K562 (cell line): ENCODE results near the gene PLK5. TPM values are rescaled to one million over a fixed set of nuclear protein-coding genes. Genes with fewer than 3 reads are reported as not detected.

Source experiments
- ATAC-seq: fragments of 200-7000 bp; cut with Tn5 transposase; 3 replicates; pipeline ENCODE4 v1.9.1; 2020; ENCODE audit warnings: moderate library complexity
- BruUV-seq: library from RNA; stranded (reverse); fragments of 400-500 nt; replicated peaks from 2 replicates; lab custom pipeline; 2021; lab: Mats Ljungman, UMichigan
- CTCF ChIA-PET: fragments of 300-600 bp; formaldehyde crosslinking; extraction: SDS; loops from one replicate; lab custom pipeline; 2021; ENCODE audit warnings: low intra/inter-chr PET ratio; lab: Yijun Ruan, JAX
- POLR2A ChIA-PET: fragments of 300-600, 350-650 bp; sonication (Branson Sonifier 250); formaldehyde crosslinking; extraction: SDS; loops from one replicate; lab custom pipeline; 2021; ENCODE audit warnings: antibody characterized with exemption, inconsistent platforms; lab: Yijun Ruan, JAX
- DNase-seq, 4 experiments: peaks; one replicate each; pipeline versions ENCODE4 v3.0.0 to v3.0.0-alpha.2; 2011 to 2018; ENCODE audit warnings: low spot score in 3 of 4, mixed read lengths in 3 of 4; ENCODE audit errors: extremely low read depth in 1 of 4
- FAIRE-seq: peaks from 2 replicates; lab custom pipeline; 2011; peaks lifted over from hg19 to GRCh38; lab: Jason Lieb, UNC
- H2AFZ ChIP-seq: 2 replicates; pipeline ENCODE4 v1.6.0; 2011; ENCODE audit warnings: low read depth, low read length, control low read depth, inconsistent platforms
- H3K27ac ChIP-seq: fragments of 200-600 bp; 3 replicates; pipeline ENCODE4 v1.8.0; 2011; ENCODE audit warnings: low read depth, mild to moderate bottlenecking, control low read depth, inconsistent platforms, low read length, moderate library complexity, mixed read lengths; ENCODE audit errors: extremely low read depth
- H3K27me3 ChIP-seq, 2 experiments: fragments of 300-600 bp in 1 of 2; 2 replicates in 1 of 2; 3 replicates in 1 of 2; pipeline versions ENCODE4 v1.6.0 to v1.8.0; 2011; ENCODE audit warnings: inconsistent platforms in 2 of 2, low read length in 2 of 2, mild to moderate bottlenecking in 1 of 2, mixed read lengths in 1 of 2, moderate library complexity in 1 of 2; ENCODE audit not compliant: control insufficient read depth in 2 of 2, insufficient read depth in 2 of 2
- H3K36me3 ChIP-seq: fragments of 300-600 bp; 3 replicates; pipeline ENCODE4 v1.8.0; 2011; ENCODE audit warnings: mild to moderate bottlenecking, low read length, inconsistent platforms; ENCODE audit not compliant: control insufficient read depth, insufficient read depth
- H3K4me1 ChIP-seq, 2 experiments: fragments of 200-600 bp in 1 of 2; replicated peaks in 1 of 2; 2 replicates in 1 of 2; 3 replicates in 1 of 2; pipeline versions ENCODE4 v1.5.1 to v1.8.0; 2011; ENCODE audit warnings: inconsistent platforms in 2 of 2, low read length in 2 of 2, mild to moderate bottlenecking in 1 of 2, mixed read lengths in 1 of 2, moderate library complexity in 1 of 2; ENCODE audit not compliant: control insufficient read depth in 2 of 2, insufficient read depth in 2 of 2
- H3K4me2 ChIP-seq: 2 replicates; pipeline ENCODE4 v1.6.1; 2011; ENCODE audit warnings: low read length, control low read depth, inconsistent platforms, mixed read lengths; ENCODE audit not compliant: insufficient read depth
- H3K4me3 ChIP-seq: fragments of 200-600 bp; sonication (generic), shearing (Covaris generic); 2 replicates; pipeline ENCODE4 v1.5.1; 2016; ENCODE audit warnings: control low read depth, inconsistent platforms
- H3K79me2 ChIP-seq: fragments of 200-600 bp; 3 replicates; pipeline ENCODE4 v1.8.0; 2011; ENCODE audit warnings: low read length, inconsistent platforms; ENCODE audit not compliant: control insufficient read depth, insufficient read depth
- H3K9ac ChIP-seq, 2 experiments: 2 replicates each; pipeline versions ENCODE4 v1.6.0 to v1.6.1; 2011; ENCODE audit warnings: low read depth in 2 of 2, low read length in 2 of 2, control low read depth in 1 of 2, inconsistent platforms in 1 of 2, mild to moderate bottlenecking in 1 of 2, mixed read lengths in 1 of 2; ENCODE audit not compliant: insufficient read depth in 1 of 2
- H3K9me1 ChIP-seq: one replicate; pipeline ENCODE4 v1.6.0; 2011; ENCODE audit warnings: inconsistent platforms, mild to moderate bottlenecking, low read length, moderate library complexity; ENCODE audit not compliant: control insufficient read depth, insufficient read depth
- H3K9me3 ChIP-seq: replicated peaks from 2 replicates; pipeline ENCODE4 v1.5.1; 2011; ENCODE audit warnings: low read depth, low read length, inconsistent platforms; ENCODE audit not compliant: control insufficient read depth, insufficient read depth
- H4K20me1 ChIP-seq: replicated peaks from 2 replicates; pipeline ENCODE4 v1.6.1; 2011; ENCODE audit warnings: low read length, inconsistent platforms, mixed read lengths; ENCODE audit not compliant: control insufficient read depth, insufficient read depth
- ARHGAP35 ChIP-seq: fragments of 450-650 bp; IDR thresholded peaks from 2 replicates; pipeline ENCODE4 v1.6.1; 2018; ENCODE audit not compliant: partially characterized antibody
- DDX20 ChIP-seq: fragments of 450-650 bp; IDR thresholded peaks from 2 replicates; pipeline ENCODE4 v1.6.1; 2016; ENCODE audit warnings: missing genetic modification characterization, low read depth, mild to moderate bottlenecking, missing compliant biosample characterization, moderate library complexity
- DPF2 ChIP-seq: fragments of 450-650 bp; IDR thresholded peaks from 2 replicates; pipeline ENCODE4 v1.6.1; 2016
- FOXO4 ChIP-seq: fragments of 450-650 bp; formaldehyde crosslinking; IDR thresholded peaks from 2 replicates; pipeline ENCODE4 v1.4.0; 2020; ENCODE audit warnings: mild to moderate bottlenecking, moderate library complexity
- KAT8 ChIP-seq: fragments of 450-650 bp; IDR thresholded peaks from 2 replicates; pipeline ENCODE4 v1.6.1; 2016; ENCODE audit warnings: low read depth, mild to moderate bottlenecking
- NCOA1 ChIP-seq: fragments of 450-650 bp; IDR thresholded peaks from 2 replicates; pipeline ENCODE4 v1.6.1; 2016; ENCODE audit warnings: low read depth
- PHF21A ChIP-seq: fragments of 450-650 bp; IDR thresholded peaks from 2 replicates; pipeline ENCODE4 v1.6.1; 2017; ENCODE audit warnings: low read depth, borderline replicate concordance
- POLR2AphosphoS2 ChIP-seq: IDR thresholded peaks from 2 replicates; pipeline ENCODE4 v1.6.1; 2012; ENCODE audit warnings: low read length, improper control_type of control experiment
- RAD21 ChIP-seq, 2 experiments: fragments of 250-450 bp in 1 of 2; fragments of 450-650 bp in 1 of 2; sonication (Bioruptor Pico) in 1 of 2; formaldehyde crosslinking in 1 of 2; IDR thresholded peaks in 1 of 2; conservative IDR thresholded peaks in 1 of 2; 2 replicates each; pipeline versions ENCODE4 v1.4.0 to v1.8.0; 2020 to 2022; ENCODE audit warnings: mild to moderate bottlenecking in 2 of 2, moderate library complexity in 1 of 2
- TEAD1 ChIP-seq, 2 experiments: fragments of 450-650 bp in 1 of 2; sonication (generic) in 1 of 2; formaldehyde crosslinking; IDR thresholded peaks; 2 replicates each; pipeline versions ENCODE4 v1.4.0 to v1.8.0; 2020 to 2022; ENCODE audit warnings: mild to moderate bottlenecking in 2 of 2, missing genetic modification reagents in 1 of 2
- TOE1 ChIP-seq, 2 experiments: fragments of 450-650 bp in 1 of 2; sonication (generic) in 1 of 2; formaldehyde crosslinking in 1 of 2; IDR thresholded peaks; 2 replicates each; pipeline versions ENCODE4 v1.7.1 to v1.8.0; 2016 to 2022; ENCODE audit warnings: borderline replicate concordance in 2 of 2, mild to moderate bottlenecking in 2 of 2, antibody characterized with exemption in 1 of 2, inconsistent platforms in 1 of 2, low read depth in 1 of 2, missing genetic modification reagents in 1 of 2, moderate library complexity in 1 of 2
- XRCC5 ChIP-seq: fragments of 200-400 bp; formaldehyde crosslinking; IDR thresholded peaks from 2 replicates; pipeline ENCODE4 v1.6.1; 2017; ENCODE audit warnings: low read depth, mild to moderate bottlenecking, low read length
- ZNF140 ChIP-seq: fragments of 250-450 bp; sonication (Bioruptor Pico); IDR thresholded peaks from 2 replicates; pipeline ENCODE4 v1.8.0; 2021; ENCODE audit warnings: moderate library complexity, mild to moderate bottlenecking, inconsistent platforms
- ZNF24 ChIP-seq: fragments of 450-650 bp; IDR thresholded peaks from 2 replicates; pipeline ENCODE4 v1.6.1; 2016
- ZNF311 ChIP-seq: fragments of 250-450 bp; sonication (Bioruptor Pico); IDR thresholded peaks from 2 replicates; pipeline ENCODE4 v1.4.0; 2020; ENCODE audit warnings: mild to moderate bottlenecking, moderate library complexity
- ZNF444 ChIP-seq: fragments of 250-450 bp; sonication (Bioruptor Pico); IDR thresholded peaks from 2 replicates; pipeline ENCODE4 v1.4.0; 2020; ENCODE audit warnings: mild to moderate bottlenecking, moderate library complexity
- ZNF696 ChIP-seq: fragments of 250-450 bp; sonication (Bioruptor Pico); conservative IDR thresholded peaks from 2 replicates; pipeline ENCODE4 v1.4.0; 2020; ENCODE audit warnings: mild to moderate bottlenecking, moderate library complexity
- WGBS: fragments of 100-300 bp; shearing (Covaris generic); methylation state at CpG from one replicate; pipeline ENCODE4 v1.1.6; 2016; ENCODE audit warnings: low coverage, mixed read lengths; ENCODE audit not compliant: insufficient coverage; ENCODE audit errors: missing lambda C conversion rate; 5-methylcytosine and 5-hydroxymethylcytosine counted together
- in situ Hi-C: fragments of 300-500 bp; cut with MboI; formaldehyde crosslinking; loops from 4 replicates; pipeline ENCODE4 v1.15.0; 2018; ENCODE audit warnings: inconsistent platforms, mixed read lengths
- intact Hi-C: fragments of 100-400 bp; cut with micrococcal nuclease; formaldehyde crosslinking; loops from 2 replicates; pipeline ENCODE4 v1.14.2; 2022
- polyA plus RNA-seq, 8 experiments: library from polyadenylated mRNA; depleted of rRNA in 4 of 8; stranded (reverse) in 5 of 8; unstranded in 3 of 8; fragments of >200 nt; fragmentation: Nextera tagmentation in 2 of 8; fragmentation: Illumina TruSeq in 1 of 8; extraction: Ambion mirVana in 2 of 8; extraction: Trizol in 1 of 8; gene quantifications; 2 replicates each; pipeline versions ENCODE4 v1.2.1 to v1.2.3, GENCODE V29; 2011 to 2014; ENCODE audit warnings: inconsistent platforms in 1 of 8, missing spikeins in 1 of 8
- total RNA-seq, 7 experiments: library from RNA; depleted of rRNA in 6 of 7; stranded (reverse); fragments of >200 nt in 6 of 7; fragmentation: Illumina TruSeq in 2 of 7; extraction: Trizol in 2 of 7; gene quantifications; 2 replicates each; pipeline versions ENCODE4 v1.2.1 to v1.2.3, GENCODE V29; 2011 to 2021; ENCODE audit warnings: low replicate concordance in 1 of 7
- TF ChIP-seq, protein P1 (sequence below): fragments of 250-450 bp; sonication (Bioruptor Pico); IDR thresholded peaks from 2 replicates; pipeline ENCODE4 v1.4.0; 2020

Gene PLK5
- total and polyA plus RNA-seq, 9 of the 15 experiments (the other 6 are each of a cell fraction or from before 2014, with no cell fraction given): 0.04 to 0.23 (median 0.11) TPM; not detected in 5

DNA sequence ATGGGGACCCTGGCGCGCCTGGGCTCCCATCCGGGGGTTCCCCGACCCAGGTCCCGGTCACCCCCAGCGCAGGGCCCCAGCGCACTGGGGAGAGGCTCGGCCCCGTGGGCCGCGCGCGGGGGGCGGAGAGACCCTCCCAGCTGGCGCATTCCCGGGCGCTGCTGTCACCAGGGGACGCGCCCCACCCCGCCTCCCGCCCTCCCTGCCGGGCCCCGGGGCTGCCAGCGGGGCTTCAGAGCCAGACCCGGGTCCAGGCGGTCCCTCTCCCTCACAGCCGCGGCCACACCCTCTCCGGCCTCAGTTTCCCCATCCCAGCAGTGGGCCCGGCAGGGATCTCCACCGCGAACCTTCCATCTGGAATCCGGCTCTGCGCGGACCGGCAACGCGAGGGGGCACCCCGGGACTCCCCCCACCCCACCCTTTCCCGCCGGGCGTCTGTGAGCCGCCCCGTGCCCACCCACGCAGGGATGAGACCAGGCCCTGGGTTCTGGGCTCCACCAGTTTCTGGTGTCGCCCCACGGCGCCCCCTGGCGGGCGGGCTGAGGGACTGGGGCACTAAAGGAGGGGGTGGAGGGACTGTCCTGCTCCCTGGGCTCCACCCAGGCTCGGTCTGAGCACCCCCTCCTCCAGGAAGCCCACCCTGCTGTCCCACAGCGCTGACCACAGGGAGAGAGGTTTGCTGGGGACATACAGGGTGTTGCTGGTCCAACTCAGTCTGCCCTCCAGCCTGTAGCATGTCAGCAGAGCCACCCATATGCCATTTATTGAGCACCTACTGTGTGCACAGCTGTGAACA lies 10.2 kb upstream of the PLK5 start:
- CTCF ChIA-PET: interaction anchor here (0.6 to 1.4 kb wide), 3 partner anchors 43 to 276 kb away, joined by 3 to 6 read pairs (median 3); no protein-coding TSS in a partner anchor
- Histone ChIP-seq H4K20me1 (no peaks in the 10 kb centered on the region), H3K9me3 (peaks cover 3% of the 10 kb centered on the region), H3K9me1 (no peaks in the 10 kb centered on the region), H3K4me2 (peak overlapping the region; percentile 61; the same call in 1 of the 2 replicates), H2AFZ (peak overlapping the region; percentile 80), H3K4me3 (peak overlapping the region; percentile 85), H3K27ac (peak overlapping the region; percentile 76; the same call in 1 of the 3 replicates), H3K36me3 (peaks cover 4% of the 10 kb centered on the region; the same call in 1 of the 3 replicates), H3K79me2 (peaks cover 11% of the 10 kb centered on the region; the same call in 2 of the 3 replicates), H3K27me3 (no peaks in the 10 kb centered on the region), H3K9ac (peak overlapping the region; percentile 55 to 96; a peak in 3 of 4 replicates), H3K4me1 (peaks cover 0 to 46% of the 10 kb centered on the region in 2 experiments)
- 2% methylated on average over 30 of the region's 52 CpGs for WGBS
- peak; percentile 91 for ATAC-seq
- in situ Hi-C loops: no loop called here
- peak; percentile 83 to 93 (median 89) for DNase-seq
- POLR2A ChIA-PET: no interaction called here
- intact Hi-C loops: loop anchor here (2.0 to 5.0 kb wide), 2 partner anchors 35 to 56 kb away; partner anchors contain the start of gene C19orf25
- BruUV-seq: no TSS peak
- peak; percentile 69 for FAIRE-seq
- TF ChIP-seq DDX20: no peak
- TF ChIP-seq ZNF140 (CRISPR knock-in tag): no peak
- no peak for TF ChIP-seq ZNF24
- TF ChIP-seq ARHGAP35: no peak
- no peak for TF ChIP-seq ZNF444 (CRISPR knock-in tag)
- TF ChIP-seq TOE1 (IDR thresholded peaks at IDR 0.05; ENCODE audit: borderline replicate concordance): no peak; the same call in 1 of the 2 replicates
- TF ChIP-seq TOE1 (CRISPR knock-in tag; IDR thresholded peaks at IDR 0.05; ENCODE audit: borderline replicate concordance, low read depth): no peak
- no peak; the same call in 1 of the 2 replicates for TF ChIP-seq DPF2
- TF ChIP-seq XRCC5: peak; percentile 69
- TF ChIP-seq NCOA1: no peak
- TF ChIP-seq ZNF311: no peak
- TF ChIP-seq POLR2AphosphoS2: no peak
- TF ChIP-seq FOXO4: no peak
- peak in 1 of 2 experiments; percentile 49; a peak in 1 of 4 replicates for TF ChIP-seq TEAD1 (CRISPR knock-in tag; IDR thresholded peaks at IDR 0.05)
- TF ChIP-seq RAD21 (CRISPR knock-in tag; conservative IDR thresholded peaks at IDR 0.05 in 1 of 2, IDR thresholded peaks at IDR 0.05 in 1 of 2): peak; percentile 45 to 67; a peak in 3 of 4 replicates
- TF ChIP-seq PHF21A: no peak
- TF ChIP-seq ZNF696 (CRISPR knock-in tag): no peak
- TF ChIP-seq, protein P1, sequence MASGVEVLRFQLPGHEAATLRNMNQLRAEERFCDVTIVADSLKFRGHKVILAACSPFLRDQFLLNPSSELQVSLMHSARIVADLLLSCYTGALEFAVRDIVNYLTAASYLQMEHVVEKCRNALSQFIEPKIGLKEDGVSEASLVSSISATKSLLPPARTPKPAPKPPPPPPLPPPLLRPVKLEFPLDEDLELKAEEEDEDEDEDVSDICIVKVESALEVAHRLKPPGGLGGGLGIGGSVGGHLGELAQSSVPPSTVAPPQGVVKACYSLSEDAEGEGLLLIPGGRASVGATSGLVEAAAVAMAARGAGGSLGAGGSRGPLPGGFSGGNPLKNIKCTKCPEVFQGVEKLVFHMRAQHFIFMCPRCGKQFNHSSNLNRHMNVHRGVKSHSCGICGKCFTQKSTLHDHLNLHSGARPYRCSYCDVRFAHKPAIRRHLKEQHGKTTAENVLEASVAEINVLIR (CRISPR knock-in tag): no peak
- no peak for TF ChIP-seq KAT8
